AML-193 (cell line): ENCODE data around the gene FOXO1.
A peak's percentile ranks its signal among the peaks of the same experiment; 100 is the strongest.
"Not testable (repeated sequence)": the region's sequence is repeated elsewhere in the genome, so short reads cannot be mapped to it uniquely, and the experiment has no call there.

ENCODE experiments used
- DNase-seq, 2 experiments: peaks; one replicate each; lab custom pipeline; 2025; lab: John Stamatoyannopoulos, UW

The FOXO1 gene

GRCh38 chr13:40666045-40666932, at the start of gene FOXO1:
FOXO1 (minus strand) TSS chr13:40666641; CDS start chr13:40666212, 429 bp downstream.
- peak; percentile 83 to 87 for DNase-seq

GRCh38 chr13:40714433-40714832, 48.0 kb upstream of the FOXO1 start:
- DNase-seq: not testable (repeated sequence)

- DNase-seq: no peak
These were observed 40.0 kb upstream of the FOXO1 start for GRCh38 chr13:40706439-40706838.

- no peak for DNase-seq
These were observed 31.3 kb upstream of the FOXO1 start for GRCh38 chr13:40697711-40698110.

- DNase-seq: no peak
These were observed 28.0 kb upstream of the FOXO1 start for GRCh38 chr13:40694426-40694825.

GRCh38 chr13:40692946-40693345, 26.5 kb upstream of the FOXO1 start:
- no peak for DNase-seq

GRCh38 chr13:40688781-40689180, 22.3 kb upstream of the FOXO1 start:
- no peak for DNase-seq

- peak; percentile 53 to 79 for DNase-seq
These were observed 16.2 kb upstream of the FOXO1 start for GRCh38 chr13:40682449-40683240.

- DNase-seq: no peak
These were observed 15.1 kb upstream of the FOXO1 start for GRCh38 chr13:40681341-40682146.

GRCh38 chr13:40680659-40681323, 14.3 kb upstream of the FOXO1 start:
- DNase-seq: no peak

GRCh38 chr13:40679480-40679985, 13.1 kb upstream of the FOXO1 start:
- no peak for DNase-seq

GRCh38 chr13:40677064-40677463, 10.6 kb upstream of the FOXO1 start:
- no peak for DNase-seq

GRCh38 chr13:40676007-40676406, 9.6 kb upstream of the FOXO1 start:
- no peak for DNase-seq

- no peak for DNase-seq
These were observed 7.0 kb upstream of the FOXO1 start for GRCh38 chr13:40673414-40673813.

- DNase-seq: no peak
These were observed 6.4 kb upstream of the FOXO1 start for GRCh38 chr13:40672765-40673397.

- no peak for DNase-seq
These were observed 5.7 kb upstream of the FOXO1 start for GRCh38 chr13:40671956-40672764.

- DNase-seq: peak in 1 of 2 experiments; percentile 16
These were observed 3.9 kb upstream of the FOXO1 start for GRCh38 chr13:40670307-40670706.

- DNase-seq: peak; percentile 64 to 73
These were observed 1.9 kb upstream of the FOXO1 start for GRCh38 chr13:40668335-40668734.

- DNase-seq: peak in 1 of 2 experiments; percentile 47
These were observed 1.2 kb upstream of the FOXO1 start for GRCh38 chr13:40667622-40667978.
